Endodermal cell (in vitro differentiated cells): Measurements from ENCODE around the gene GCKR. TPM values are rescaled to one million over a fixed set of nuclear protein-coding genes. Genes with fewer than 3 reads are reported as not detected.

Source experiments
- DNase-seq: peaks from one replicate; pipeline ENCODE4 v3.0.0-alpha.2; 2017
- H3K27ac ChIP-seq: 2 replicates; pipeline ENCODE4 v1.5.1; 2013; ENCODE audit warnings: mild to moderate bottlenecking, low read depth, low read length, moderate library complexity
- H3K27me3 ChIP-seq: 2 replicates; pipeline ENCODE4 v1.6.1; 2013; ENCODE audit warnings: mild to moderate bottlenecking, low read length, moderate library complexity; ENCODE audit not compliant: insufficient read depth, control insufficient read depth, poor library complexity, severe bottlenecking
- H3K36me3 ChIP-seq: 2 replicates; pipeline ENCODE4 v1.7.0; 2013; ENCODE audit warnings: mild to moderate bottlenecking, low read length, moderate library complexity; ENCODE audit not compliant: control insufficient read depth, insufficient read depth
- H3K4me1 ChIP-seq: one replicate; pipeline ENCODE4 v1.7.0; 2013; ENCODE audit warnings: low read length; ENCODE audit not compliant: control insufficient read depth, insufficient read depth
- H3K4me3 ChIP-seq: 2 replicates; pipeline ENCODE4 v1.5.1; 2013; ENCODE audit warnings: mild to moderate bottlenecking, low read length, moderate library complexity
- H3K9ac ChIP-seq: 2 replicates; pipeline ENCODE4 v1.6.1; 2013; ENCODE audit warnings: mild to moderate bottlenecking, low read length, moderate library complexity; ENCODE audit not compliant: poor library complexity, severe bottlenecking; ENCODE audit errors: extremely low read depth
- H3K9me3 ChIP-seq: 2 replicates; pipeline ENCODE4 v1.6.1; 2013; ENCODE audit warnings: mild to moderate bottlenecking, low read length, moderate library complexity; ENCODE audit not compliant: control insufficient read depth
- H3K27ac Mint-ChIP-seq: 2 replicates; pipeline ENCODE4 v1.8.0; 2020; ENCODE audit warnings: mixed read lengths
- H3K27me3 Mint-ChIP-seq: 2 replicates; pipeline ENCODE4 v1.8.0; 2021; ENCODE audit warnings: mild to moderate bottlenecking, mixed read lengths; ENCODE audit not compliant: insufficient read depth
- H3K36me3 Mint-ChIP-seq: 2 replicates; pipeline ENCODE4 v1.8.0; 2020; ENCODE audit warnings: low read depth, mixed read lengths
- H3K4me1 Mint-ChIP-seq: 2 replicates; pipeline ENCODE4 v1.8.0; 2020; ENCODE audit warnings: mixed read lengths
- H3K4me3 Mint-ChIP-seq: 2 replicates; pipeline ENCODE4 v1.8.0; 2020; ENCODE audit warnings: mild to moderate bottlenecking, moderate library complexity, mixed read lengths
- H3K9me3 Mint-ChIP-seq: 2 replicates; pipeline ENCODE4 v1.8.0; 2020; ENCODE audit warnings: mild to moderate bottlenecking, mixed read lengths
- WGBS, 2 experiments: methylation state at CpG; one replicate each; pipeline versions ENCODE4 v1.1.5 to v1.1.7; 2013; ENCODE audit warnings: missing lambda C conversion rate in 2 of 2, mixed read lengths in 1 of 2; ENCODE audit not compliant: insufficient coverage in 1 of 2, insufficient read length in 1 of 2; 5-methylcytosine and 5-hydroxymethylcytosine counted together
- total RNA-seq, 2 donors: library from RNA; stranded (reverse); fragmentation: NEBNext Ultra II Directional in 1 of 2; extraction: Animal tissue kit (Norgen Biotek cat#: 25700) in 1 of 2; gene quantifications; 2 replicates in 1 of 2; 3 replicates in 1 of 2; pipeline ENCODE4 v1.2.1, GENCODE V29; 2021
- TF ChIP-seq, protein P1 (sequence below): fragments of 200-600 bp; sonication (generic); conservative IDR thresholded peaks from 2 replicates; pipeline ENCODE4 v1.5.0; 2021; ENCODE audit warnings: antibody characterized with exemption, mild to moderate bottlenecking

GCKR gene
- total RNA-seq, 2 donors from 2014 or later = 1.6 to 1.8 TPM

- no peak overlapping the region for H3K27ac ChIP-seq
- peaks cover 50% of the 10 kb centered on the region for H3K27me3 Mint-ChIP-seq
- peak overlapping the region; percentile 83 for H3K4me3 ChIP-seq
- peaks cover 6% of the 10 kb centered on the region for H3K36me3 Mint-ChIP-seq
- 11 to 18% methylated on average over 8 to 35 of the region's 35 CpGs for WGBS, 2 experiments
- H3K27me3 ChIP-seq = peaks cover 59% of the 10 kb centered on the region
- H3K9me3 Mint-ChIP-seq = no peaks in the 10 kb centered on the region
- no peak overlapping the region for H3K9ac ChIP-seq
- H3K36me3 ChIP-seq = no peaks in the 10 kb centered on the region
- peak; percentile 69 for DNase-seq
- no peak overlapping the region for H3K27ac Mint-ChIP-seq
- peaks cover 34% of the 10 kb centered on the region for H3K4me1 Mint-ChIP-seq
- peak overlapping the region; percentile 72 for H3K4me3 Mint-ChIP-seq
- H3K9me3 ChIP-seq = no peaks in the 10 kb centered on the region
- TF ChIP-seq, protein P1, sequence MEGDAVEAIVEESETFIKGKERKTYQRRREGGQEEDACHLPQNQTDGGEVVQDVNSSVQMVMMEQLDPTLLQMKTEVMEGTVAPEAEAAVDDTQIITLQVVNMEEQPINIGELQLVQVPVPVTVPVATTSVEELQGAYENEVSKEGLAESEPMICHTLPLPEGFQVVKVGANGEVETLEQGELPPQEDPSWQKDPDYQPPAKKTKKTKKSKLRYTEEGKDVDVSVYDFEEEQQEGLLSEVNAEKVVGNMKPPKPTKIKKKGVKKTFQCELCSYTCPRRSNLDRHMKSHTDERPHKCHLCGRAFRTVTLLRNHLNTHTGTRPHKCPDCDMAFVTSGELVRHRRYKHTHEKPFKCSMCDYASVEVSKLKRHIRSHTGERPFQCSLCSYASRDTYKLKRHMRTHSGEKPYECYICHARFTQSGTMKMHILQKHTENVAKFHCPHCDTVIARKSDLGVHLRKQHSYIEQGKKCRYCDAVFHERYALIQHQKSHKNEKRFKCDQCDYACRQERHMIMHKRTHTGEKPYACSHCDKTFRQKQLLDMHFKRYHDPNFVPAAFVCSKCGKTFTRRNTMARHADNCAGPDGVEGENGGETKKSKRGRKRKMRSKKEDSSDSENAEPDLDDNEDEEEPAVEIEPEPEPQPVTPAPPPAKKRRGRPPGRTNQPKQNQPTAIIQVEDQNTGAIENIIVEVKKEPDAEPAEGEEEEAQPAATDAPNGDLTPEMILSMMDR = peak; percentile 37
- peaks cover 9% of the 10 kb centered on the region for H3K4me1 ChIP-seq
Measured at GRCh38 chr2:27494284-27494943, 2.2 kb upstream of the GCKR start.

- Mint-ChIP-seq H3K4me3 (peak within 1 kb of the TSS; percentile 72), H3K36me3 (peaks cover 6% of the 10 kb centered on the region), H3K27ac (no peak within 1 kb of the TSS), H3K9me3 (no peaks in the 10 kb centered on the region), H3K4me1 (peaks cover 32% of the 10 kb centered on the region), H3K27me3 (peaks cover 50% of the 10 kb centered on the region)
- Histone ChIP-seq H3K4me3 (peak within 1 kb of the TSS; percentile 83), H3K9ac (no peak within 1 kb of the TSS), H3K36me3 (no peaks in the 10 kb centered on the region), H3K27ac (no peak within 1 kb of the TSS), H3K4me1 (peaks cover 7% of the 10 kb centered on the region), H3K27me3 (peaks cover 64% of the 10 kb centered on the region), H3K9me3 (no peaks in the 10 kb centered on the region)
- 0% methylated on average over 6 to 69 of the region's 70 CpGs for WGBS, 2 experiments
- DNase-seq = peak; percentile 82
- TF ChIP-seq, protein P1 = no peak
Measured at GRCh38 chr2:27494944-27495554, 1.6 kb upstream of the GCKR start, which contains the start of gene FNDC4. TSS of gene FNDC4 (minus strand) at chr2:27495200. CDS start at chr2:27494679, 521 bp downstream.

GRCh38 chr2:27495840-27496356 is 741 bp upstream of the GCKR start:
- Mint-ChIP-seq H3K27me3 (peaks cover 50% of the 10 kb centered on the region), H3K27ac (no peak overlapping the region)

More at GRCh38 chr2:27495840-27496356, 741 bp upstream of the GCKR start:
- Histone ChIP-seq H3K27ac (no peak overlapping the region), H3K4me1 (peaks cover 6% of the 10 kb centered on the region), H3K36me3 (no peaks in the 10 kb centered on the region), H3K4me3 (peak overlapping the region; percentile 83), H3K27me3 (peaks cover 71% of the 10 kb centered on the region), H3K9ac (no peak overlapping the region), H3K9me3 (no peaks in the 10 kb centered on the region)
- TF ChIP-seq, protein P1 = no peak
- Mint-ChIP-seq H3K9me3 (no peaks in the 10 kb centered on the region), H3K4me1 (peaks cover 29% of the 10 kb centered on the region), H3K36me3 (peaks cover 6% of the 10 kb centered on the region), H3K4me3 (peak overlapping the region; percentile 72)
- no peak for DNase-seq
- WGBS, 2 experiments = 64 to 93% methylated on average over 3 to 4 of the region's 4 CpGs
